Neural progenitor cell (in vitro differentiated cells): ENCODE results near the gene BMERB1.

Experiments used
- CTCF ChIP-seq: fragments of 200-600 bp; sonication (generic); IDR thresholded peaks from 2 replicates; pipeline ENCODE4 v1.5.1; 2017; ENCODE audit warnings: antibody characterized with exemption, mild to moderate bottlenecking
- EZH2 ChIP-seq: fragments of 200-600 bp; sonication (generic); IDR thresholded peaks from 2 replicates; pipeline ENCODE4 v1.6.1; 2017; ENCODE audit warnings: antibody characterized with exemption, mild to moderate bottlenecking, moderate library complexity

GRCh38 chr16:15513156-15513555 is 78.8 kb downstream of the BMERB1 start:
- TF ChIP-seq CTCF (no peak), EZH2 (no peak)
